Stimulated activated CD4-positive, alpha-beta T cell treated with anti-CD3 and anti-CD28 coated beads, Interleukin-12 subunit alpha, Interleukin-12 subunit beta, amount 100 ng/mL, for 4 hours (primary cell): Measurements from ENCODE around the gene FKBP10.
A peak's percentile ranks its signal among the peaks of the same experiment; 100 is the strongest.

Experiments used
- DNase-seq: peaks from one replicate; pipeline ENCODE4 v3.0.0-alpha.2; 2020

FKBP10 gene

GRCh38 chr17:41784207-41784744 is 28.5 kb upstream of the FKBP10 start:
- DNase-seq: no peak

GRCh38 chr17:41785091-41785858 is 27.5 kb upstream of the FKBP10 start:
- no peak for DNase-seq

- no peak for DNase-seq
Observed at GRCh38 chr17:41785859-41786226, 27.0 kb upstream of the FKBP10 start.

GRCh38 chr17:41786227-41787020 is 26.4 kb upstream of the FKBP10 start, which contains the start of gene JUP:
Gene JUP (minus strand): TSS chr17:41786711. CDS start chr17:41771854, 14,857 bp downstream.
- DNase-seq: peak; percentile 85

GRCh38 chr17:41787021-41787418 is 25.8 kb upstream of the FKBP10 start:
- no peak for DNase-seq

GRCh38 chr17:41792845-41793783 is 19.7 kb upstream of the FKBP10 start:
- no peak for DNase-seq

GRCh38 chr17:41793784-41794539 is 18.8 kb upstream of the FKBP10 start:
- DNase-seq: no peak

- DNase-seq: no peak
Observed at GRCh38 chr17:41794540-41794975, 18.2 kb upstream of the FKBP10 start.

GRCh38 chr17:41796121-41796895 is 16.5 kb upstream of the FKBP10 start:
- no peak for DNase-seq

GRCh38 chr17:41797377-41797776 is 15.4 kb upstream of the FKBP10 start:
- no peak for DNase-seq

- no peak for DNase-seq
Observed at GRCh38 chr17:41799366-41799765, 13.4 kb upstream of the FKBP10 start.

GRCh38 chr17:41800601-41801373 is 12.0 kb upstream of the FKBP10 start:
- DNase-seq: no peak

- peak; percentile 76 for DNase-seq
Observed at GRCh38 chr17:41801374-41802271, 11.2 kb upstream of the FKBP10 start.

- no peak for DNase-seq
Observed at GRCh38 chr17:41803049-41804020, 9.5 kb upstream of the FKBP10 start.

- DNase-seq: no peak
Observed at GRCh38 chr17:41806685-41807445, 5.9 kb upstream of the FKBP10 start.

- DNase-seq: no peak
Observed at GRCh38 chr17:41810659-41811548, 1.9 kb upstream of the FKBP10 start.
